Measurements from ENCODE around the gene SPATA13.

DNA sequence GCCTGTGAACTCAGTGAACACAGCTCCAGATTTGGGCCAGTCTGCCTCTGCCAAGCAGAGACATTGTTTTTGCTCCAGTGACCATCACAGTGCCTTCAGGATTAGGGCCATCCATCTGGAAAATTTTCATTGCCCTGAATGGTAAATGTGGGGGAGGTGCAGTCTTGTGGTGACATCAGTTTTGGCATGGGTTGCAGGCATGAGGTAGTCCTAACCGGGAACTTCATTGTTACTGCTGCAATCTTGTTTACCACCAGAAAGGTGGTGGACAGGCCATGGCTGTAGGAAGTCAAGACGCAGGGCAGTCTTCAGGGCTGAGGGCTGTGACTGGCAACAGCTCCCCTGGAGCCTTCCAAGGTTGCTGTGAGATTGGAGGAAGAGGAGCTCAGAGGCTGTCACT, 55.2 kb downstream of the SPATA13 start:
- TF ChIP-seq, protein P1, sequence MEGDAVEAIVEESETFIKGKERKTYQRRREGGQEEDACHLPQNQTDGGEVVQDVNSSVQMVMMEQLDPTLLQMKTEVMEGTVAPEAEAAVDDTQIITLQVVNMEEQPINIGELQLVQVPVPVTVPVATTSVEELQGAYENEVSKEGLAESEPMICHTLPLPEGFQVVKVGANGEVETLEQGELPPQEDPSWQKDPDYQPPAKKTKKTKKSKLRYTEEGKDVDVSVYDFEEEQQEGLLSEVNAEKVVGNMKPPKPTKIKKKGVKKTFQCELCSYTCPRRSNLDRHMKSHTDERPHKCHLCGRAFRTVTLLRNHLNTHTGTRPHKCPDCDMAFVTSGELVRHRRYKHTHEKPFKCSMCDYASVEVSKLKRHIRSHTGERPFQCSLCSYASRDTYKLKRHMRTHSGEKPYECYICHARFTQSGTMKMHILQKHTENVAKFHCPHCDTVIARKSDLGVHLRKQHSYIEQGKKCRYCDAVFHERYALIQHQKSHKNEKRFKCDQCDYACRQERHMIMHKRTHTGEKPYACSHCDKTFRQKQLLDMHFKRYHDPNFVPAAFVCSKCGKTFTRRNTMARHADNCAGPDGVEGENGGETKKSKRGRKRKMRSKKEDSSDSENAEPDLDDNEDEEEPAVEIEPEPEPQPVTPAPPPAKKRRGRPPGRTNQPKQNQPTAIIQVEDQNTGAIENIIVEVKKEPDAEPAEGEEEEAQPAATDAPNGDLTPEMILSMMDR (tag by site-specific recombination; IDR thresholded peaks at IDR 0.05): no peak
- TF ChIP-seq, protein P2, sequence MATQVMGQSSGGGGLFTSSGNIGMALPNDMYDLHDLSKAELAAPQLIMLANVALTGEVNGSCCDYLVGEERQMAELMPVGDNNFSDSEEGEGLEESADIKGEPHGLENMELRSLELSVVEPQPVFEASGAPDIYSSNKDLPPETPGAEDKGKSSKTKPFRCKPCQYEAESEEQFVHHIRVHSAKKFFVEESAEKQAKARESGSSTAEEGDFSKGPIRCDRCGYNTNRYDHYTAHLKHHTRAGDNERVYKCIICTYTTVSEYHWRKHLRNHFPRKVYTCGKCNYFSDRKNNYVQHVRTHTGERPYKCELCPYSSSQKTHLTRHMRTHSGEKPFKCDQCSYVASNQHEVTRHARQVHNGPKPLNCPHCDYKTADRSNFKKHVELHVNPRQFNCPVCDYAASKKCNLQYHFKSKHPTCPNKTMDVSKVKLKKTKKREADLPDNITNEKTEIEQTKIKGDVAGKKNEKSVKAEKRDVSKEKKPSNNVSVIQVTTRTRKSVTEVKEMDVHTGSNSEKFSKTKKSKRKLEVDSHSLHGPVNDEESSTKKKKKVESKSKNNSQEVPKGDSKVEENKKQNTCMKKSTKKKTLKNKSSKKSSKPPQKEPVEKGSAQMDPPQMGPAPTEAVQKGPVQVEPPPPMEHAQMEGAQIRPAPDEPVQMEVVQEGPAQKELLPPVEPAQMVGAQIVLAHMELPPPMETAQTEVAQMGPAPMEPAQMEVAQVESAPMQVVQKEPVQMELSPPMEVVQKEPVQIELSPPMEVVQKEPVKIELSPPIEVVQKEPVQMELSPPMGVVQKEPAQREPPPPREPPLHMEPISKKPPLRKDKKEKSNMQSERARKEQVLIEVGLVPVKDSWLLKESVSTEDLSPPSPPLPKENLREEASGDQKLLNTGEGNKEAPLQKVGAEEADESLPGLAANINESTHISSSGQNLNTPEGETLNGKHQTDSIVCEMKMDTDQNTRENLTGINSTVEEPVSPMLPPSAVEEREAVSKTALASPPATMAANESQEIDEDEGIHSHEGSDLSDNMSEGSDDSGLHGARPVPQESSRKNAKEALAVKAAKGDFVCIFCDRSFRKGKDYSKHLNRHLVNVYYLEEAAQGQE (tag by site-specific recombination; IDR thresholded peaks at IDR 0.05): no peak

Measured in HEK293 (cell line).